GM18502 (cell line): ENCODE data around the gene AMOTL2.

Source experiments
- ATAC-seq: cut with Tn5 transposase; IDR thresholded peaks from one replicate; pipeline ENCODE4 v1.9.1; 2021; ENCODE audit warnings: mild to moderate bottlenecking; ENCODE audit not compliant: unreplicated experiment, poor library complexity

AMOTL2 gene

GRCh38 chr3:134367869-134368750 lies 6.1 kb downstream of the AMOTL2 start:
- ATAC-seq = no peak

GRCh38 chr3:134366928-134367811 lies 7.1 kb downstream of the AMOTL2 start:
- ATAC-seq = no peak

- ATAC-seq = no peak
These were observed 7.9 kb downstream of the AMOTL2 start for GRCh38 chr3:134366221-134366927.

- ATAC-seq = no peak
These were observed 8.5 kb downstream of the AMOTL2 start for GRCh38 chr3:134365766-134366065.

- ATAC-seq = no peak
These were observed 9.1 kb downstream of the AMOTL2 start for GRCh38 chr3:134364936-134365765.

GRCh38 chr3:134364061-134364935 lies 9.9 kb downstream of the AMOTL2 start:
- ATAC-seq = no peak

GRCh38 chr3:134363381-134363755 lies 10.9 kb downstream of the AMOTL2 start:
- no peak for ATAC-seq

- ATAC-seq = no peak
These were observed 11.4 kb downstream of the AMOTL2 start for GRCh38 chr3:134362670-134363380.

- ATAC-seq = no peak
These were observed 12.0 kb downstream of the AMOTL2 start for GRCh38 chr3:134362221-134362620.

GRCh38 chr3:134361162-134361835 lies 12.9 kb downstream of the AMOTL2 start:
- ATAC-seq = no peak

- ATAC-seq = no peak
These were observed 14.2 kb downstream of the AMOTL2 start for GRCh38 chr3:134360046-134360445.

- no peak for ATAC-seq
These were observed 14.9 kb downstream of the AMOTL2 start for GRCh38 chr3:134359121-134360010.

- ATAC-seq = no peak
These were observed 16.1 kb downstream of the AMOTL2 start for GRCh38 chr3:134357914-134358811.

GRCh38 chr3:134357261-134357913 lies 16.9 kb downstream of the AMOTL2 start:
- ATAC-seq = no peak

- ATAC-seq = no peak
These were observed 17.7 kb downstream of the AMOTL2 start for GRCh38 chr3:134356411-134357040.
